HEK293T (cell line): ENCODE data around the gene NT5M.

Experiments
- FOXA1 ChIP-seq: fragments of 450-650 bp; IDR thresholded peaks from 2 replicates; pipeline ENCODE4 v1.6.1; 2016; ENCODE audit warnings: mild to moderate bottlenecking
- ZNF384 ChIP-seq: fragments of 450-650 bp; IDR thresholded peaks from 2 replicates; pipeline ENCODE4 v1.6.1; 2016

DNA sequence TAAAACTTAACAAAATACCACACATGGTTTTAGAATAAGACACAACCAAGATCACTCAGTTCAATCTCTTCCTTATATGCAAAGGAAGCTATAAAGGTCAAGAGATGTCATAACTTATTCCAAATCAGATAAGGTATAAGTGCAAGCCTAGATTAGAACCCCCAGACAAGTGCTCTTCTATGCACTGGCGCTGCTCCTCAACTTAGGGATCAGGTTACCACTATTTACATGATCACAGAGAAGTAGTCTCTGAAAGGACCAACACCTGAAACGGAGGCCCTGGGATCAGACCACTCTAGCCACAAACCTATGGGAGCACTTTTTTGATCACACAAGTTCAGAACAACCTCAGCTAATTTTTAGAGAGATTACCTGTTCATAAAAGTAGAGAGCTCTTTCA is 38.7 kb upstream of the NT5M start:
- TF ChIP-seq ZNF384 (no peak), FOXA1 (no peak)
